ENCODE measurements around the gene BTBD2. TPM values are rescaled to one million over a fixed set of nuclear protein-coding genes. Genes with fewer than 3 reads are reported as not detected.

The BTBD2 gene
- total and polyA plus RNA-seq, 10 of the 15 experiments (the other 5 are each of a cell fraction or from before 2014, with no cell fraction given), result 0.13 to 66.2 (median 10.4) TPM

DNA sequence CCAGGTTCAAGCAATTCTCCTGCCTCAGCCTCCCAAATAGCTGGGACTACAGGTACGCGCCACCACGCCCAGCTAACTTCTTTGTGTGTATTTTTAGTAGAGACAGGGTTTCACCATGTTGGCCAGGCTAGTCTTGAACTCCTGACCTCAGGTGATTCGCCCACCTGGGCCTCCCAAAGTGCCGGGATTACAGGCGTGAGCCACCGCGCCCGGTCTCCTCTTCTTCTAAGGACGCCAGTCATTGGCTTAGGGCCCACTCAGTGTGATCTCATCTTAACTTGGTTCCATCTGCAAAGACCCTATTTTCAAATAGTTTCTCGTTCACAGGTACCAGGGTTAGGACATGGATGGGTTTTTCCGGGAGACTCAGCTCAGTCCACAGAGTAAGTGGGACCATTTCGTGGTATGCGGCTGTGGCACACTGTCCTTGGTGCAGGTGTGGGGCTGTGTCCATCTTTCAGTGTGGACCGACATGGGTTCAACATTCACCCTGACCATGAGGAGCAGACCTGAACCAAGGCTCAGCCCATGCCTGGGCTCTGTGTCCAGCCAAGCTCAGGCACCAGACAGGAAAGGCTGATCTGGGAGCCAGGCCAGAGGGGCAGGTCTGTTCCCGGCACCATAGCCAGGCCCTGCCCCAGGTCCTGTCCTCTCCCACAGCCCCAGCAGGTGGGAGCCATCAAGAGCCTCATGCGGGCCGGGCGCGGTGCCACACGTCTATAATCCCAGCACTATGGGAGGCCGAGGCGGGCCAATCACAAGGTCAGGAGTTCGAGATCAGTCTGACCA, 38.3 kb upstream of the BTBD2 start:
- Histone ChIP-seq H3K4me2 (ENCODE audit: control insufficient read depth, insufficient read depth) (0 out of 2 replicates have a peak overlapping the region, but pooled peaks have one; percentile 50), H3K27ac (ENCODE audit: control insufficient read depth, insufficient read depth) (peak overlapping the region; percentile 60), H3K79me2 (ENCODE audit: control insufficient read depth, insufficient read depth, low read length) (peaks cover 32% of the 10 kb centered on the region), H3K4me3 (no peak overlapping the region), H3K27me3 (replicated peaks in 1 of 2; ENCODE audit: control insufficient read depth in 2 of 2, insufficient read depth in 2 of 2, low read length in 1 of 2) (no peaks in the 10 kb centered on the region), H3K9me3 (replicated peaks; ENCODE audit: control insufficient read depth, insufficient read depth, low read length) (no peaks in the 10 kb centered on the region), H3K9ac (ENCODE audit: control insufficient read depth, insufficient read depth, low read length) (no peak overlapping the region), H3K4me1 (ENCODE audit: control insufficient read depth, insufficient read depth, low read length) (peaks cover 54% of the 10 kb centered on the region), H3K36me3 (ENCODE audit: control insufficient read depth in 2 of 2, insufficient read depth in 2 of 2, low read length in 1 of 2) (no peaks in the 10 kb centered on the region; a peak in 1 of 4 replicates), H4K20me1 (ENCODE audit: control insufficient read depth, insufficient read depth) (peaks cover 7% of the 10 kb centered on the region), H2AFZ (ENCODE audit: control insufficient read depth, low read depth, low read length) (no peak overlapping the region)
- ChIA-PET POLR2A (interaction anchor here (0.6 to 6.0 kb wide), 9 partner anchors 8 to 116 kb away, joined by 3 to 110 read pairs (median 11); partner anchors contain the start of gene MOB3A), SMC1A (ENCODE audit: uncharacterized antibody, unreplicated experiment) (interaction anchor here (1.2 to 2.5 kb wide), 4 partner anchors 9 to 36 kb away, joined by 3 to 9 read pairs (median 4); no protein-coding TSS in a partner anchor), RAD21 (ENCODE audit: unreplicated experiment) (interaction anchor here (0.7 to 2.7 kb wide), 9 partner anchors 12 to 156 kb away, joined by 3 to 17 read pairs (median 6); no protein-coding TSS in a partner anchor), CTCF (interaction anchor here (0.8 to 3.0 kb wide), 5 partner anchors 12 to 98 kb away, joined by 3 to 27 read pairs (median 4); no protein-coding TSS in a partner anchor)
- no TSS peak for BruUV-seq (replicated peaks)
- FAIRE-seq (no peak), DNase-seq (ENCODE audit: low read depth, low spot score) (no peak), ATAC-seq (no peak)
- intact Hi-C loops (cut with micrococcal nuclease; ENCODE audit: unreplicated experiment), result loop anchor here (5.0 kb wide), 1 partner anchor 156 kb away; no protein-coding TSS in a partner anchor
- WGBS (ENCODE audit: insufficient coverage, insufficient replicate concordance, low lambda C conversion rate, missing lambda C conversion rate), result 72% methylated on average over 24 of the region's 24 CpGs
- in situ Hi-C loops (cut with MboI), result no loop called here
- TF ChIP-seq, protein P1, sequence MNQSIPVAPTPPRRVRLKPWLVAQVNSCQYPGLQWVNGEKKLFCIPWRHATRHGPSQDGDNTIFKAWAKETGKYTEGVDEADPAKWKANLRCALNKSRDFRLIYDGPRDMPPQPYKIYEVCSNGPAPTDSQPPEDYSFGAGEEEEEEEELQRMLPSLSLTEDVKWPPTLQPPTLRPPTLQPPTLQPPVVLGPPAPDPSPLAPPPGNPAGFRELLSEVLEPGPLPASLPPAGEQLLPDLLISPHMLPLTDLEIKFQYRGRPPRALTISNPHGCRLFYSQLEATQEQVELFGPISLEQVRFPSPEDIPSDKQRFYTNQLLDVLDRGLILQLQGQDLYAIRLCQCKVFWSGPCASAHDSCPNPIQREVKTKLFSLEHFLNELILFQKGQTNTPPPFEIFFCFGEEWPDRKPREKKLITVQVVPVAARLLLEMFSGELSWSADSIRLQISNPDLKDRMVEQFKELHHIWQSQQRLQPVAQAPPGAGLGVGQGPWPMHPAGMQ (IDR thresholded peaks at IDR 0.05; ENCODE audit: borderline replicate concordance), result no peak
- TF ChIP-seq BHLHE40 (IDR thresholded peaks at IDR 0.05; ENCODE audit: borderline replicate concordance in 1 of 2, low read depth in 2 of 2, low read length in 1 of 2), result 0 out of 4 replicates have a peak, but pooled peaks of 1 of the 2 experiments have one; percentile 11
- no peak for TF ChIP-seq MTA3 (IDR thresholded peaks at IDR 0.05; ENCODE audit: borderline replicate concordance, low read length)
- TF ChIP-seq, protein P2, sequence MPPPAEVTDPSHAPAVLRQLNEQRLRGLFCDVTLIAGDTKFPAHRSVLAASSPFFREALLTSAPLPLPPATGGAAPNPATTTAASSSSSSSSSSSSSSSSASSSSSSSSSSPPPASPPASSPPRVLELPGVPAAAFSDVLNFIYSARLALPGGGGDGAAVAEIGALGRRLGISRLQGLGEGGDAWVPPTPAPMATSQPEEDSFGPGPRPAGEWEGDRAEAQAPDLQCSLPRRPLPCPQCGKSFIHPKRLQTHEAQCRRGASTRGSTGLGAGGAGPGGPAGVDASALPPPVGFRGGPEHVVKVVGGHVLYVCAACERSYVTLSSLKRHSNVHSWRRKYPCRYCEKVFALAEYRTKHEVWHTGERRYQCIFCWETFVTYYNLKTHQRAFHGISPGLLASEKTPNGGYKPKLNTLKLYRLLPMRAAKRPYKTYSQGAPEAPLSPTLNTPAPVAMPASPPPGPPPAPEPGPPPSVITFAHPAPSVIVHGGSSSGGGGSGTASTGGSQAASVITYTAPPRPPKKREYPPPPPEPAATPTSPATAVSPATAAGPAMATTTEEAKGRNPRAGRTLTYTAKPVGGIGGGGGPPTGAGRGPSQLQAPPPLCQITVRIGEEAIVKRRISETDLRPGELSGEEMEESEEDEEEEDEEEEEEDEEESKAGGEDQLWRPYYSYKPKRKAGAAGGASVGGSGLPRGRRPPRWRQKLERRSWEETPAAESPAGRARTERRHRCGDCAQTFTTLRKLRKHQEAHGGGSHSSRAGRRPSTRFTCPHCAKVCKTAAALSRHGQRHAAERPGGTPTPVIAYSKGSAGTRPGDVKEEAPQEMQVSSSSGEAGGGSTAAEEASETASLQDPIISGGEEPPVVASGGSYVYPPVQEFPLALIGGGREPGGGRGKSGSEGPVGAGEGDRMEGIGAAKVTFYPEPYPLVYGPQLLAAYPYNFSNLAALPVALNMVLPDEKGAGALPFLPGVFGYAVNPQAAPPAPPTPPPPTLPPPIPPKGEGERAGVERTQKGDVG (CRISPR knock-in tag; IDR thresholded peaks at IDR 0.05), result no peak
- TF ChIP-seq NFYB (IDR thresholded peaks at IDR 0.05; ENCODE audit: insufficient read depth, low read depth, low read length), result no peak
- no peak for TF ChIP-seq SUPT20H (IDR thresholded peaks at IDR 0.05; ENCODE audit: borderline replicate concordance, control insufficient read depth, low read depth, low read length)
- TF ChIP-seq JUND (IDR thresholded peaks at IDR 0.05; ENCODE audit: low read depth, low read length), result no peak
- TF ChIP-seq, protein P3, sequence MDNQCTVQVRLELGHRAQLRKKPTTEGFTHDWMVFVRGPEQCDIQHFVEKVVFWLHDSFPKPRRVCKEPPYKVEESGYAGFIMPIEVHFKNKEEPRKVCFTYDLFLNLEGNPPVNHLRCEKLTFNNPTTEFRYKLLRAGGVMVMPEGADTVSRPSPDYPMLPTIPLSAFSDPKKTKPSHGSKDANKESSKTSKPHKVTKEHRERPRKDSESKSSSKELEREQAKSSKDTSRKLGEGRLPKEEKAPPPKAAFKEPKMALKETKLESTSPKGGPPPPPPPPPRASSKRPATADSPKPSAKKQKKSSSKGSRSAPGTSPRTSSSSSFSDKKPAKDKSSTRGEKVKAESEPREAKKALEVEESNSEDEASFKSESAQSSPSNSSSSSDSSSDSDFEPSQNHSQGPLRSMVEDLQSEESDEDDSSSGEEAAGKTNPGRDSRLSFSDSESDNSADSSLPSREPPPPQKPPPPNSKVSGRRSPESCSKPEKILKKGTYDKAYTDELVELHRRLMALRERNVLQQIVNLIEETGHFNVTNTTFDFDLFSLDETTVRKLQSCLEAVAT (IDR thresholded peaks at IDR 0.05), result 0 out of 2 replicates have a peak, but pooled peaks have one; percentile 69
- TF ChIP-seq, protein P4, sequence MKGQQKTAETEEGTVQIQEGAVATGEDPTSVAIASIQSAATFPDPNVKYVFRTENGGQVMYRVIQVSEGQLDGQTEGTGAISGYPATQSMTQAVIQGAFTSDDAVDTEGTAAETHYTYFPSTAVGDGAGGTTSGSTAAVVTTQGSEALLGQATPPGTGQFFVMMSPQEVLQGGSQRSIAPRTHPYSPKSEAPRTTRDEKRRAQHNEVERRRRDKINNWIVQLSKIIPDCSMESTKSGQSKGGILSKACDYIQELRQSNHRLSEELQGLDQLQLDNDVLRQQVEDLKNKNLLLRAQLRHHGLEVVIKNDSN (IDR thresholded peaks at IDR 0.05; ENCODE audit: borderline replicate concordance, extremely low read length, insufficient read depth, low read depth, low read length), result no peak
